Neural progenitor cell (in vitro differentiated cells): ENCODE data around the gene MAML3. TPM values are rescaled to one million over a fixed set of nuclear protein-coding genes. Genes with fewer than 3 reads are reported as not detected.

Experiments used
- DNase-seq: peaks from one replicate; pipeline ENCODE4 v3.0.0-alpha.2; 2016; ENCODE audit warnings: low spot score
- H2AFZ ChIP-seq: fragments of 200-600 bp; sonication (generic); replicated peaks from 2 replicates; pipeline ENCODE4 v1.6.1; 2016; ENCODE audit warnings: antibody characterized with exemption
- H3F3A ChIP-seq: fragments of 200-600 bp; sonication (generic); 2 replicates; pipeline ENCODE4 v1.6.1; 2016; ENCODE audit warnings: antibody characterized with exemption, low read depth
- H3K27ac ChIP-seq: fragments of 200-600 bp; sonication (generic); 2 replicates; pipeline ENCODE4 v1.5.1; 2016; ENCODE audit warnings: mild to moderate bottlenecking
- H3K27me3 ChIP-seq: fragments of 200-600 bp; sonication (generic); 2 replicates; pipeline ENCODE4 v1.6.1; 2016; ENCODE audit warnings: mild to moderate bottlenecking, moderate library complexity
- H3K36me3 ChIP-seq: fragments of 200-600 bp; sonication (generic); 2 replicates; pipeline ENCODE4 v1.5.1; 2016
- H3K4me1 ChIP-seq: fragments of 200-600 bp; sonication (generic); 2 replicates; pipeline ENCODE4 v1.6.1; 2016; ENCODE audit warnings: mixed run types
- H3K4me2 ChIP-seq: fragments of 200-600 bp; sonication (generic); 2 replicates; pipeline ENCODE4 v1.6.1; 2016
- H3K4me3 ChIP-seq: fragments of 200-600 bp; sonication (generic); 2 replicates; pipeline ENCODE4 v1.5.1; 2016
- H3K79me2 ChIP-seq: fragments of 200-600 bp; sonication (generic); 2 replicates; pipeline ENCODE4 v1.6.1; 2016; ENCODE audit warnings: low read depth
- H3K9ac ChIP-seq: fragments of 200-600 bp; sonication (generic); 2 replicates; pipeline ENCODE4 v1.6.1; 2016
- H3K9me3 ChIP-seq: fragments of 200-600 bp; sonication (generic); 2 replicates; pipeline ENCODE4 v1.5.1; 2016; ENCODE audit warnings: low read depth
- H4K20me1 ChIP-seq: fragments of 200-600 bp; sonication (generic); 2 replicates; pipeline ENCODE4 v1.6.1; 2016; ENCODE audit warnings: low read depth
- H3K27ac Mint-ChIP-seq: 3 replicates; pipeline ENCODE4 v1.8.0; 2021; ENCODE audit warnings: mixed read lengths
- H3K27me3 Mint-ChIP-seq: 2 replicates; pipeline ENCODE4 v1.8.0; 2022; ENCODE audit warnings: low read depth, mild to moderate bottlenecking, inconsistent platforms, moderate library complexity, mixed read lengths; ENCODE audit not compliant: insufficient read depth
- H3K36me3 Mint-ChIP-seq: 3 replicates; pipeline ENCODE4 v1.8.0; 2021; ENCODE audit warnings: mixed read lengths
- H3K4me1 Mint-ChIP-seq: 3 replicates; pipeline ENCODE4 v1.8.0; 2021; ENCODE audit warnings: mixed read lengths
- H3K4me3 Mint-ChIP-seq: 3 replicates; pipeline ENCODE4 v1.8.0; 2021; ENCODE audit warnings: mild to moderate bottlenecking, moderate library complexity, mixed read lengths
- H3K9me3 Mint-ChIP-seq: 3 replicates; pipeline ENCODE4 v1.8.0; 2020; ENCODE audit warnings: mixed read lengths
- CTCF ChIP-seq: fragments of 200-600 bp; sonication (generic); IDR thresholded peaks from 2 replicates; pipeline ENCODE4 v1.5.1; 2017; ENCODE audit warnings: antibody characterized with exemption, mild to moderate bottlenecking
- EZH2 ChIP-seq: fragments of 200-600 bp; sonication (generic); IDR thresholded peaks from 2 replicates; pipeline ENCODE4 v1.6.1; 2017; ENCODE audit warnings: antibody characterized with exemption, mild to moderate bottlenecking, moderate library complexity
- EZH2phosphoT487 ChIP-seq: fragments of 200-600 bp; sonication (generic); IDR thresholded peaks from 2 replicates; pipeline ENCODE4 v1.6.1; 2017; ENCODE audit warnings: antibody characterized with exemption
- total RNA-seq: library from RNA; depleted of rRNA; stranded (reverse); fragments of >200 nt; gene quantifications from 2 replicates; pipeline ENCODE4 v1.2.3, GENCODE V29; 2015; ENCODE audit warnings: low replicate concordance

The MAML3 gene
- total RNA-seq, 1 donor from 2014 or later: 14.4 TPM

GRCh38 chr4:140117947-140118346 is 36.0 kb downstream of the MAML3 start:
- Histone ChIP-seq H4K20me1 (peaks cover 4% of the 10 kb centered on the region), H3K9ac (no peak overlapping the region), H3K36me3 (no peaks in the 10 kb centered on the region), H3K27me3 (no peaks in the 10 kb centered on the region), H3K4me3 (no peak overlapping the region), H3K4me1 (no peaks in the 10 kb centered on the region), H3K79me2 (no peaks in the 10 kb centered on the region), H3K27ac (no peak overlapping the region), H2AFZ (no peak overlapping the region), H3K4me2 (no peak overlapping the region), H3F3A (peaks cover 12% of the 10 kb centered on the region), H3K9me3 (no peaks in the 10 kb centered on the region)
- Mint-ChIP-seq H3K36me3 (peaks cover 10% of the 10 kb centered on the region), H3K27ac (no peak overlapping the region), H3K4me1 (peaks cover 12% of the 10 kb centered on the region), H3K9me3 (peaks cover 6% of the 10 kb centered on the region), H3K4me3 (no peak overlapping the region), H3K27me3 (peaks cover 3% of the 10 kb centered on the region)
- TF ChIP-seq EZH2phosphoT487 (no peak), EZH2 (no peak), CTCF (no peak)
- no peak for DNase-seq

DNA sequence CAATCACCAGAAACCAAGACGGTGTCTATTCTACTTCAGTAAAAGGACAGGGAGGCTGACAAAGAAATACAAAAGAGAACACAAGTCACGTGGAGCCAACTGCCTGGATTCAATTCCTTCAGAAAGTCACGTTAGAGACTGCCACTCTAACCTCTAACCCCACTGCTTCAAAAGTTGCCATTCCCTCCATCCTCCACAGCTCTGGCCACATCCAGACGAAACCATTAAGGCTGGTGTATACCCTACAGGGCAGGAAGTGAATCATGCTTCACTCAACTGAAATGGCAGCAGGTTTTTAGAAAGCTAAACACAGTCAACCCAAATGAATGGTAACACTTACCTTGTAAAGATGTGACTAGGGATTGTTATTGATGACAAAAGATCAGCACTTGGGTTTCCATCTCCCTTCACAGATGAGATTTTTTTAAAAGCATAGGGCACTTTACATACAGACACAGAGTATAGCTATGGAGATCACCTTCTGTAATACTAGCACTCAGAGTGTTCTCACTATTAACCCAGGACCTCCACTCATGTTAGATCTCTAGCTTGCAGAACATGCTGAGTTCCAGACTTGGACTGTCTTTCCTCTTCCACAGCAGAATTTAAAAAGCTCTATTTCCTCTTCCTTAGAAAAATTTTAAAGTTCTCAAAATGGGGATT is 37.4 kb downstream of the MAML3 start:
- Histone ChIP-seq H3K9me3 (no peaks in the 10 kb centered on the region), H3K36me3 (no peaks in the 10 kb centered on the region), H3K4me1 (no peaks in the 10 kb centered on the region), H3K9ac (no peak overlapping the region), H4K20me1 (peaks cover 4% of the 10 kb centered on the region), H3K4me2 (no peak overlapping the region), H3K79me2 (no peaks in the 10 kb centered on the region), H3K27me3 (no peaks in the 10 kb centered on the region), H3K4me3 (no peak overlapping the region), H3K27ac (no peak overlapping the region), H2AFZ (no peak overlapping the region), H3F3A (peaks cover 12% of the 10 kb centered on the region)
- no peak for TF ChIP-seq CTCF
- TF ChIP-seq EZH2phosphoT487: no peak
- no peak for TF ChIP-seq EZH2
- Mint-ChIP-seq H3K27ac (no peak overlapping the region), H3K9me3 (no peaks in the 10 kb centered on the region), H3K4me3 (no peak overlapping the region), H3K36me3 (peaks cover 5% of the 10 kb centered on the region), H3K4me1 (peaks cover 15% of the 10 kb centered on the region), H3K27me3 (peaks cover 3% of the 10 kb centered on the region)
- no peak for DNase-seq

GRCh38 chr4:140115140-140115539 is 38.8 kb downstream of the MAML3 start:
- DNase-seq: no peak
- Mint-ChIP-seq H3K4me3 (no peak overlapping the region), H3K36me3 (peaks cover 4% of the 10 kb centered on the region), H3K9me3 (no peaks in the 10 kb centered on the region), H3K27me3 (peaks cover 3% of the 10 kb centered on the region), H3K27ac (no peak overlapping the region), H3K4me1 (peaks cover 20% of the 10 kb centered on the region)
- no peak overlapping the region for H3K27ac ChIP-seq
- H3K36me3 ChIP-seq: no peaks in the 10 kb centered on the region
- peaks cover 12% of the 10 kb centered on the region for H3F3A ChIP-seq
- no peak for TF ChIP-seq CTCF
- TF ChIP-seq EZH2: no peak
- TF ChIP-seq EZH2phosphoT487: no peak
- H2AFZ ChIP-seq: no peak overlapping the region
- no peak overlapping the region for H3K9ac ChIP-seq
- no peak overlapping the region for H3K4me2 ChIP-seq
- H3K4me1 ChIP-seq: peaks cover 2% of the 10 kb centered on the region
- H3K79me2 ChIP-seq: no peaks in the 10 kb centered on the region
- H3K4me3 ChIP-seq: no peak overlapping the region
- H3K9me3 ChIP-seq: no peaks in the 10 kb centered on the region
- H4K20me1 ChIP-seq: peaks cover 15% of the 10 kb centered on the region
- no peaks in the 10 kb centered on the region for H3K27me3 ChIP-seq
